GM06990 (cell line): ENCODE data around the gene SYNDIG1.

Source experiments
- DNase-seq: peaks from one replicate; pipeline ENCODE4 v3.0.0-alpha.2; 2011; ENCODE audit not compliant: insufficient read length; ENCODE audit errors: extremely low read depth
- H3K27me3 ChIP-seq: replicated peaks from 2 replicates; pipeline ENCODE4 v1.6.0; 2011; ENCODE audit warnings: low read length; ENCODE audit not compliant: control insufficient read depth, insufficient read depth
- H3K36me3 ChIP-seq: 2 replicates; pipeline ENCODE4 v1.5.1; 2011; ENCODE audit warnings: low read length; ENCODE audit not compliant: control insufficient read depth, insufficient read depth
- H3K4me3 ChIP-seq: replicated peaks from 2 replicates; pipeline ENCODE4 v1.5.1; 2011; ENCODE audit warnings: low read depth, mild to moderate bottlenecking, control low read depth, low read length
- CTCF ChIP-seq: IDR thresholded peaks from 2 replicates; pipeline ENCODE4 v1.5.1; 2011; ENCODE audit warnings: low read length, control low read depth, mild to moderate bottlenecking, inconsistent platforms; ENCODE audit not compliant: insufficient read depth, poor library complexity, severe bottlenecking

Gene SYNDIG1

GRCh38 chr20:24452498-24453127 is 16.8 kb upstream of the SYNDIG1 start:
- no peak overlapping the region for H3K4me3 ChIP-seq
- H3K27me3 ChIP-seq = no peaks in the 10 kb centered on the region
- DNase-seq = no peak
- no peaks in the 10 kb centered on the region for H3K36me3 ChIP-seq
- no peak for TF ChIP-seq CTCF

- H3K4me3 ChIP-seq = no peak overlapping the region
- DNase-seq = no peak
- no peak for TF ChIP-seq CTCF
- no peaks in the 10 kb centered on the region for H3K36me3 ChIP-seq
- no peaks in the 10 kb centered on the region; the same call in 1 of the 2 replicates for H3K27me3 ChIP-seq
These were observed 15.6 kb upstream of the SYNDIG1 start for GRCh38 chr20:24453869-24454268.

- no peaks in the 10 kb centered on the region; the same call in 1 of the 2 replicates for H3K27me3 ChIP-seq
- no peak overlapping the region for H3K4me3 ChIP-seq
- no peak for TF ChIP-seq CTCF
- no peak for DNase-seq
- H3K36me3 ChIP-seq = no peaks in the 10 kb centered on the region
These were observed 14.3 kb upstream of the SYNDIG1 start for GRCh38 chr20:24455081-24455480.

GRCh38 chr20:24456398-24456781 is 13.0 kb upstream of the SYNDIG1 start:
- DNase-seq = no peak
- Histone ChIP-seq H3K27me3 (no peaks in the 10 kb centered on the region; the same call in 1 of the 2 replicates), H3K4me3 (no peak overlapping the region), H3K36me3 (no peaks in the 10 kb centered on the region)
- no peak for TF ChIP-seq CTCF

- H3K36me3 ChIP-seq = no peaks in the 10 kb centered on the region
- DNase-seq = no peak
- TF ChIP-seq CTCF = no peak
- H3K4me3 ChIP-seq = no peak overlapping the region
- H3K27me3 ChIP-seq = no peaks in the 10 kb centered on the region; the same call in 1 of the 2 replicates
These were observed 11.0 kb upstream of the SYNDIG1 start for GRCh38 chr20:24458436-24458835.

GRCh38 chr20:24459733-24460132 is 9.7 kb upstream of the SYNDIG1 start:
- Histone ChIP-seq H3K27me3 (no peaks in the 10 kb centered on the region; the same call in 1 of the 2 replicates), H3K36me3 (no peaks in the 10 kb centered on the region), H3K4me3 (no peak overlapping the region)
- DNase-seq = no peak
- TF ChIP-seq CTCF = no peak
